GM18873 (cell line): ENCODE measurements around the gene FBN1.

Experiments used
- ATAC-seq: cut with Tn5 transposase; IDR thresholded peaks from one replicate; pipeline ENCODE4 v1.9.1; 2021; ENCODE audit warnings: mild to moderate bottlenecking, moderate library complexity, moderate number of reproducible peaks; ENCODE audit not compliant: unreplicated experiment, low FRiP score

The FBN1 gene

GRCh38 chr15:48558226-48558625 lies 87.3 kb downstream of the FBN1 start:
- ATAC-seq: no peak

DNA sequence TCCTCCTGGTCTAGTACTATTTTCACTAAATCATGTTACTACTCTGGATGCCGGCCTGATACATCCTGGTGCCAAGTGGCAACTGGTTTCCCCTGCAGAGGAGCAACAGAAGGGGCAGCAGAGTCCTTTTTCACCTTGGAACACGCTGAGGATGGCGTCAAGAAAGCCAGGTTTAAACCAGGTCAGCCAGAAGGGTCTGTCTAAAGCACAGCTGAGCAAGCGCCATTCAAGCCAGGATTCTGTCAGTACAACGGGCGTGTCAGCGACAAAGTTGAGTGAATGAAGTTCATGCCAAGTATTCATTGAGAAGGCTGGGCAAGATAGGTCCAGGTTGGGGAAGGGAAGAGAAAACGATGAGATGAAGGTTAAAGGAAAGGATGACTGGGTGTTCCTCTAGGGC lies 88.2 kb downstream of the FBN1 start:
- no peak for ATAC-seq

- no peak for ATAC-seq
Observed at GRCh38 chr15:48556159-48556897, 89.2 kb downstream of the FBN1 start.

DNA sequence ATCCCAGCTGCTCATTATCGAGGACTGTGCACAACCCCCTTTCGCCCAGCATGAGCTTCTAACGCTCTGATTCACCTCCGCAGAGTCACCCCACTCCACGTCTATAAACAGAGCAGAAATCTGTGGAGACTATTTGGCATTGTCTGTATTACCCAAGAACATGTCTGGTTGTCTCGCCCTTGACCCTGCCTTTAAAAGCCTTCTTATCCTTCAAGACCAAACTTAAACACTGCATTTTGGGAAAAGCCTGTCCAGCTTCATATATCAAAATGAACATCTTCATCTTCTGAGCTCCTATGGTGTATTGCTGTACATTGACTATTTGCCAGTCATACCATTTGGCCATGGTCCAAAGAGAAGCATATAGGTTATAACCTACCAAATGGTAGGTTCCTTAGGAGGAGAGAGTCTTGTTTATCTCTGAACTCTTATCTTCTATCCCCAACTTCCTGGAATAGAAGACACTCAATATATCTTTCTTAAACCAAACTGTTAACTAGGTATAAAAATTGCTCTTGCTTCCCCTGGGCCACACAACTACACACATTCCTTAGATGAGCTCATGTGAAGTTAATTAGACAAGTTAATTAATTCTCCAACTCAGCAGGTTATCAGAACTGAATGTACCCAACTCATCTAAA lies 90.1 kb downstream of the FBN1 start:
- no peak for ATAC-seq

- no peak for ATAC-seq
Observed at GRCh38 chr15:48554112-48554511, 91.4 kb downstream of the FBN1 start.

GRCh38 chr15:48553559-48553958 lies 92.0 kb downstream of the FBN1 start:
- ATAC-seq: no peak

GRCh38 chr15:48550822-48551525 lies 94.5 kb downstream of the FBN1 start:
- no peak for ATAC-seq

- ATAC-seq: no peak
Observed at GRCh38 chr15:48548455-48548854, 97.1 kb downstream of the FBN1 start.

GRCh38 chr15:48547286-48547685 lies 98.2 kb downstream of the FBN1 start:
- ATAC-seq: no peak

GRCh38 chr15:48546296-48546695 lies 99.2 kb downstream of the FBN1 start:
- ATAC-seq: no peak

DNA sequence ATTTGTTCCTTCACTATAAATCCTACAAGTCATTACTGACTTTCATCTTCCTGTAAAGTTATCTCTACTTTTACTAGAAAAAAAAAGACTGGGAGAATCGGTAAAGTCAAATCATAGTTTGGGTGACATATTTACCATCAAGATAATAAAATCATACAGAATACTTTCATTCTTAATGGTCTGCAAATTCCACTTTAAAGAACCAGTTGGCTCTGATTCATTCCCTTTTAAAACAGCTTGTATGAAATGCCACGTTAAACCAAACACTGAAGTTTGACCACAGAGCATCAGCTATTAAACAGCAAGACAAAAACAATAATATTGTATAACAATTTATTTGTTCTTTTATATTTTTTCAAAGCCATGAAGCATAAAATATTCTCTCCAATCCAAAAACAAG lies 100.7 kb downstream of the FBN1 start:
- ATAC-seq: no peak

GRCh38 chr15:48541341-48542278 lies 103.9 kb downstream of the FBN1 start:
- no peak for ATAC-seq

DNA sequence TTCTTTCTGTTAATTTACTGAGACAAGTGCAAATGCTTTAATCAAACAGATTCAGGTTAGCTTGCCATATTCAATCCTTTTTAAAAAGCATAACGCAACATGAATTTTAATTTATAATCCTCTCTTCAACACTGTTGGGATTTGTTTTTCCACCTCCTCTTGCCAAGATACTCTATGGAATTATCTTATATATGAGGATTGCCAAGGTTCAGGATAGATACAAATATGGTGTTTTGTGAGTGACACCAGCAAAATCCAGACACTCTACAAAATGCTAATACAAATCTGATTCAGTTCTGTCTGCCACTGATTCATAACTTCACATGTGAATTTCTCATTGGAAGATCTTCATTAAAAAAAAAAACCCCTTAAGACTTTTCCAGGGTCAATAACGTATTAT lies 104.8 kb downstream of the FBN1 start:
- no peak for ATAC-seq

DNA sequence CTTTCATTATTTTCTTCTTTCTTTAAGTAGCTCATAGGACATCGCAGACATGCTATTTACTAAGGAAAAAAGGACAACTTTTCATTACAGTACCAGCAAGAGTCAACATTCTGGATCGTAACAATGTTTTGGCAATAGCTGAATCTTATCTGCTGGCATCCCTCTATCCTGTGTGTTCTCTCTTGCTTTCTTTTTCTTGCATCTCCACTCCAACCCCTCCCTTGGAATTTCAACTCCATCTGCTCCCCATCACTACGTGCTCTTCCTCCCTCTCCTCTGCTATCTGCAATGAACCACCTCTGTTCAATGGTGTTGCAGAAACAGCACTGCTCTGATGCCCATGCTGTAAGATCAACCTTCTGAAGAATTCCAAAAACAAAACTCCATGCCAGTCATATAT lies 106.6 kb downstream of the FBN1 start:
- no peak for ATAC-seq

DNA sequence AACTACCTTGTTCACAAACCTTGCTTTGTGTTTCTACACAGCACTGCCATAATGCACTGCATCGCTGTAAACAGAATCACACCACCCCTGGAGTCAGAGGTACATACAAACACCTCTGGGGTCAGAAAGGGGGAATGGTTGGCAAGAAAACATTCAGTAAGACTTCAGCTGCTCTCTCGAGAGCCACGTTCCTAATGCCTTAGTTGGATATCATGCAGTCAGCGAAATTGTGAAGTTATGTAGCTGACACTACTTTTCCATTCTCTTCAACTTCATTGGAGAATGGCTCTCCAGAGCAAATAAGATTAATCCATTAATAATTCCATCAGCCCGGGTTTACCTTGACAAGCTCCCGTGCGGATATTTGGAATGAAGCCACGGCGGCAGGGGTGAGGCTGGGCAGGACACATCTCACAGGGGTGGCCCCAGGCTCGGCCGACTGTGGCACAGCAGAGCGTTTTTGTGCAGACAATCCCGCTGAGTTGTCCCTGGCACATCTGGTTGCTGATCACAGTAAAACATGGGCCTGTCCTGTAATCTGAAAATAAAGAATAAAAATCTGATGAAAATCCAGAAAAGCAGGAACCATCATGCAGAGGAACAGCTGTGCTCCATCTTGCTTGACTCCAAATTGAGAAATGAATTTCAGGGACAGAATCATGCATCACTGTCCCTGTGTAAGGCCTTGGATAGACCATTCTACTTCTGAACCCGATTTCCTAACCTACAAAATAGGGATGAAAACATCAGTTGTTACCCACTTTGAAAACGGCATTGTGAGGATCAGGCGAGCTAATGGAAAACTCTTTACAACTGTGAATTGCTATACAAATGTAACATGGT lies 108.0 kb downstream of the FBN1 start:
- no peak for ATAC-seq

GRCh38 chr15:48536681-48537091 lies 108.8 kb downstream of the FBN1 start:
- ATAC-seq: no peak

DNA sequence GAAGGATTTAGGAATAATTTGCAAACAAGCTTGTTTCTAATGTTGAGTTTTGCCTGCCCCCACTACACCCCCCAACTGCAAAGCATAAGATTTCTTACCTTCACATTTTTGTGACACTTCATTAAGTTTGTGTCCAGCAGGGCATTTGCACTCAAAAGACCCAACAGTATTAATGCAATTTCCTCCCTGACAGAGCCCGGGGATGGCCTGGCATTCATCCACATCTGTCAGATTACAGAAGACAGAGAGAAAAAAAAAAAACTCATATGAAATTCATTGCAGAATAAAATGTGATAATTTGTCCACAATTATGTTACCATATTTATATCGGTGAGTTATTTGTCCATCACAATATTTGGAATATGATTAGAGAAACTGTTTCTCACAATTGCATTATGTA lies 111.5 kb downstream of the FBN1 start:
- no peak for ATAC-seq

GRCh38 chr15:48532946-48533345 lies 112.6 kb downstream of the FBN1 start:
- no peak for ATAC-seq

- no peak for ATAC-seq
Observed at GRCh38 chr15:48530528-48530927, 115.0 kb downstream of the FBN1 start.

GRCh38 chr15:48528921-48529320 lies 116.6 kb downstream of the FBN1 start:
- no peak for ATAC-seq
